ENCODE results near the gene OR6C70. TPM values are rescaled to one million over a fixed set of nuclear protein-coding genes. Genes with fewer than 3 reads are reported as not detected.
"Not testable (repeated sequence)": the region's sequence is repeated elsewhere in the genome, so short reads cannot be mapped to it uniquely, and the experiment has no call there.

OR6C70 gene
- total RNA-seq, 6 donors from 2014 or later, result not detected

DNA sequence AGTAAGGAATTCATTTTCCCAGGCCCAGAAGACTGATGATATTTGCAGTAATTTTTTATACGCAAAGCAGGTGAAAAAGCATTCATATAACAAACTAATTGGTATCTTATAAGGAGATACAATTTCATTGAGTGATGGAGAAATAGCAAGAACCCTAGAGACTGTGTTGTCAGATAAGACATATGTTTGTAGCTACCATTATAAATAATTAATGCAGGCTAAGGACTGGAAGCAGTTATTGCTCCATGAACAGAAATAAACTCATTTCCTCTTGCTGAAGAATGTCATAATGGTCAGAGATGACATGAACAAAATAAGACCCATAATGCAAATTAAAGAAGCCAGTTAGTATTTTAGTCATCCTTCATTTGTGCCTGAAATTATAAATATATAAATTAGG, 24.6 kb downstream of the OR6C70 start:
- TF ChIP-seq, protein P1, sequence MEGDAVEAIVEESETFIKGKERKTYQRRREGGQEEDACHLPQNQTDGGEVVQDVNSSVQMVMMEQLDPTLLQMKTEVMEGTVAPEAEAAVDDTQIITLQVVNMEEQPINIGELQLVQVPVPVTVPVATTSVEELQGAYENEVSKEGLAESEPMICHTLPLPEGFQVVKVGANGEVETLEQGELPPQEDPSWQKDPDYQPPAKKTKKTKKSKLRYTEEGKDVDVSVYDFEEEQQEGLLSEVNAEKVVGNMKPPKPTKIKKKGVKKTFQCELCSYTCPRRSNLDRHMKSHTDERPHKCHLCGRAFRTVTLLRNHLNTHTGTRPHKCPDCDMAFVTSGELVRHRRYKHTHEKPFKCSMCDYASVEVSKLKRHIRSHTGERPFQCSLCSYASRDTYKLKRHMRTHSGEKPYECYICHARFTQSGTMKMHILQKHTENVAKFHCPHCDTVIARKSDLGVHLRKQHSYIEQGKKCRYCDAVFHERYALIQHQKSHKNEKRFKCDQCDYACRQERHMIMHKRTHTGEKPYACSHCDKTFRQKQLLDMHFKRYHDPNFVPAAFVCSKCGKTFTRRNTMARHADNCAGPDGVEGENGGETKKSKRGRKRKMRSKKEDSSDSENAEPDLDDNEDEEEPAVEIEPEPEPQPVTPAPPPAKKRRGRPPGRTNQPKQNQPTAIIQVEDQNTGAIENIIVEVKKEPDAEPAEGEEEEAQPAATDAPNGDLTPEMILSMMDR (IDR thresholded peaks at IDR 0.05), result no peak
- TF ChIP-seq EP300 (IDR thresholded peaks at IDR 0.05), result no peak
- no peak for TF ChIP-seq POLR2AphosphoS5 (IDR thresholded peaks at IDR 0.05)
- no peak for TF ChIP-seq POLR2A (IDR thresholded peaks at IDR 0.05)

DNA sequence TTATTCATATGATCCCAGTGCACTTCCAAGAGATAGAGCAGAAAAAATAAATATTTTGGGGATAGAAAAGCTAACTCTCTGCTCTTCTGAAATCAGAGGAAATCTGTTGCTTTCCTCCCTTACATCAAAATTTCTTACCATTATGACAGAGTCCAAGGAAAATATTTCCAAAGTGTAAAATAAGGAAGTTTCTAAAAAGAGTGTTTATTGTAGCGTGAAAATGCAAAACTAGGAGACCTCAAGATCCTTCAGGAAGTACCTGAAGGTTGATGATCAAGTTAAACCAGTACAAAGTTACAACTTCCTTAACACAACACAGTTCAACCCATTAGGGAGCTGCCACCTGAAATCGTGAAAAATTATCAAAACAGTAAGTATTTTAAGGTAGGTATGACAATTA, 26.2 kb downstream of the OR6C70 start, which contains the start of gene OR6C2:
Gene OR6C2 (plus strand): TSS at position 301 of the 400 bp plus-strand sequence. CDS start 8,138 bp downstream, outside the sequence.
- Histone ChIP-seq H3K27ac (no peak within 1 kb of the TSS), H3K36me3 (no peaks in the 10 kb centered on the region), H3K27me3 (no peaks in the 10 kb centered on the region), H3K4me3 (no peak within 1 kb of the TSS), H3K9me3 (peaks cover 0 to 6% (median 2%) of the 10 kb centered on the region in 4 donors), H3K4me1 (peaks cover 0 to 5% (median 0%) of the 10 kb centered on the region in 4 donors)
- DNase-seq (no peak), ATAC-seq (ENCODE audit: low FRiP score in 2 of 2) (no peak)
- 34 to 46% methylated on average over 2 of the region's 2 CpGs for WGBS, 2 donors
- no peak for TF ChIP-seq POLR2AphosphoS5 (IDR thresholded peaks at IDR 0.05)

More for the DNA sequence above, 24.6 kb downstream of the OR6C70 start:
- Histone ChIP-seq H3K36me3 (no peaks in the 10 kb centered on the region), H3K4me3 (no peak overlapping the region), H3K9me3 (peaks cover 0 to 6% (median 2%) of the 10 kb centered on the region in 4 donors), H3K4me1 (peaks cover 0 to 5% (median 0%) of the 10 kb centered on the region in 4 donors), H3K27ac (no peak overlapping the region), H3K27me3 (no peaks in the 10 kb centered on the region)
- WGBS, 2 donors, result 93 to 100% methylated on average over 1 of the region's 1 CpG
- no peak for ATAC-seq (ENCODE audit: low FRiP score in 2 of 2)
- DNase-seq, result no peak

DNA sequence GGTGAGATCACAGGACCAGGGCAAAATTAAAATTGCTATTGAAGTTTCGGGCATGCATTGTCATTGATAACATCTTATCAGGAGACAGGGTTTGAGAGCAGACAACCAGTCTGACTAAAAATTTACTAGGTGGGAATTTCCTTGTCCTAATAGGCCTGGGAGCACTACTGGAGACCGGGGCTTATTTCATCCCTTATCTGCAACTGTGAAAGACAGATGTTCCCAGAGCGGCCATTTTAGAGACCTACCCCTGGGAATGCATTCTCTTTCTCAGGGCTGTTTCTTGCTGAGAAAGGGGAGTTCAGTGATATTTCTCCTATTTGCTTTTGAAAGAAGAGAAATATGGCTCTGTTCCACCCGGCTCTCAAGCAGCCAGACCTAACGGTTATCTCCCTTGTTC, 28.7 kb downstream of the OR6C70 start:
- ATAC-seq (ENCODE audit: low FRiP score in 2 of 2); H3K4me1 ChIP-seq; H3K4me3 ChIP-seq; DNase-seq; H3K27me3 ChIP-seq; H3K9me3 ChIP-seq; H3K27ac ChIP-seq; H3K36me3 ChIP-seq: not testable (repeated sequence)
- WGBS, 2 donors, result 84 to 85% methylated on average over 5 of the region's 5 CpGs

DNA sequence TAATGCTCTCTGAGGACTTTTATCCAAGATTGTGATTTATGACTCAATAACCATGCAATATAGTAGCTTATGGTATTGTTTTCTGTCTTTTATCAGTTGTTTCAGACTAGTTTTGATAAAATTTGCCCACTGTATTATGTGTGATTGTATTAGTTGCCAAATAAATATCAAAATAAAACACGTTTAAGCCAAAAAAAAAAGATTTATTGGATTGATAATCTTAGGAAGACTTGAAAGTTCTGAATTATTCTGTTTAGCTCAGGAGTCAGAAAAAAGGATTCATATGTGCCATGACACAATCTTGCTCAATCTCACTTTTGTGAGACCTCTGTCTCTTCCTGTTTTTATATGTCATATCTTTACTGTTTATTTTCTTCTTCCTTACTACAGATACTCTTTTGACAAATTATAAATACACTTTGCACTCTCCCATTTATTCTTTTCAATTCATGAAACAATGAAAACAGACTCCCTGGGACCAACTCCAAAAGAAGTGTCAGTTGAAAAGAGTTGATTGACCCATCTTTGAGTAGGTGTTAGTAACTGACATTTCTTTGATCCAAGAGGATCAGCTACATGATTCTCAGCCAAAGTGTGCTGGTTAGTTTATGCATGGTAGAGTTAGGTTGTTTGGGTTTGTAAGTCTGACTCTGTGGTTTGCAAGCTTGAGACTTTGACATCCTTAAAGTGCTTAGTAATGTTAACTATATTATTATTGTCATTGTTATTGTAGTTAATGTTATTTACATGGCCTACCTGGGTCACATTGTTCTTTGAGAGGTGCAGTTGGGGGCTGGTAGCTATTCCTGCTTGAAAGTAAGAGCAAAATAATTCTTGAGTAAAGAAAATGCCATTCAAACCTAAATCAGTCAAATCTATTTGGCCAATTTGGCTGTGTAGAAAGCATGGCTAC, 41.4 kb downstream of the OR6C70 start:
- Histone ChIP-seq H3K4me3 (no peak overlapping the region), H3K4me1 (no peaks in the 10 kb centered on the region), H3K27ac (no peak overlapping the region), H3K9me3 (no peaks in the 10 kb centered on the region), H3K36me3 (no peaks in the 10 kb centered on the region), H3K27me3 (no peaks in the 10 kb centered on the region)
- WGBS, 2 donors, result 32 to 58% methylated on average over 1 of the region's 1 CpG
- ATAC-seq (ENCODE audit: low FRiP score in 2 of 2), result no peak
- DNase-seq, result no peak
- TF ChIP-seq POLR2A (IDR thresholded peaks at IDR 0.05) (no peak), EP300 (IDR thresholded peaks at IDR 0.05) (no peak), POLR2AphosphoS5 (IDR thresholded peaks at IDR 0.05) (no peak)
- TF ChIP-seq, protein P1 (IDR thresholded peaks at IDR 0.05), result no peak

DNA sequence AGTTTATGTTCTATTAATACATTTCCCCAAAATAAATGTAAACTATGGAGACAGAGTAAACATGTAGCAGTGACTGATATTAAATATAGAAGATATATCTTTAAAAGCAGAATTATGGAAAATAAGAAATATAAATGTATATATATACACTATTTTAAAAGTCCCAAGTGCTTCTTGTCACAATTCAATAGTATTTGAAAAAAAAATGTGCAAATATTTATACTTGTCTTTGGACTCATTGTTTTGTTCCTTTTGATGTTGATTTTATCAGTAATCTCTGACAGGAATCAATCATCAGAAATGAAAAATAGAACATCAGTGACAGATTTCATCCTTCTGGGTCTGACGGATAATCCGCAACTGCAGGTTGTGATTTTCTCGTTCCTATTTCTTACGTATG, 44.0 kb downstream of the OR6C70 start, which contains the start of gene OR6C76:
Gene OR6C76 (plus strand): TSS at position 301 of the 400 bp plus-strand sequence. CDS start 0 bp downstream, at position 301.
- H3K4me1 ChIP-seq, result no peaks in the 10 kb centered on the region
- ATAC-seq (ENCODE audit: low FRiP score in 2 of 2) (no peak), DNase-seq (no peak)
- H3K9me3 ChIP-seq, result no peaks in the 10 kb centered on the region
- H3K27me3 ChIP-seq, result no peaks in the 10 kb centered on the region
- no peaks in the 10 kb centered on the region for H3K36me3 ChIP-seq
- WGBS, 2 donors, result 63 to 64% methylated on average over 4 of the region's 4 CpGs
- H3K4me3 ChIP-seq, result no peak within 1 kb of the TSS
- TF ChIP-seq EP300 (IDR thresholded peaks at IDR 0.05) (no peak), POLR2A (IDR thresholded peaks at IDR 0.05) (no peak), POLR2AphosphoS5 (IDR thresholded peaks at IDR 0.05) (no peak)
- no peak within 1 kb of the TSS for H3K27ac ChIP-seq

DNA sequence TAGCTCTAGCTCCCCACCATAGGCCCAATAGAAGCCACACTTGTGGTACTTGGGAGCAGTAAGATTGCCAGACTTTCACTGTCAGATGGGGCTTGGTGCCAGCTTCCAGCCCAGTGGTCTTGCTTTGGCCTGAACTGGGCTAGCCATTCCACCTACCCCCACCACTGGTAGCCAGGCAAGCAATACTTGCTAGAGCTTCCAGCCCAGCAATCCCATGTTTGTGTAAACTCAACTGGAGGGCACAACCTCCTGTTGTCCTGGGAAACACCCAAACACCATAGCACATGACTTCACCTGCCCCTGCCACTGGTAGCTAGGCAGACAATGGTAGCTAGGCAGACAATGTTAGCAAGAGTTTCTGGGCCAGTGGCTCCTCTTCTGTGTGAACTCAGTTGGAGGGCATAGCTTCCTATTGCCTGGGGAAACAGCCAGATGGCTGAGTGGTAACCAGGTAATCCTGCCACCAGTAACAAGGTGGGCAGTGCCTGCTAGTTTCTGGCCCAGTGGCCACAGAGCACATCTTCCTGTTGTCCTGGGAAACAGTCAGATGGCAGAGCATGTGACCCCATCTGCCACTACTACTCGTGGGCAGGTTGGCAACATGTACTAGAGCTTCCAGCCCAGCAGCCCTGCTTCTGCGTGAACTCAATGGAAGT, 49.5 kb downstream of the OR6C70 start:
- no peaks in the 10 kb centered on the region for H3K9me3 ChIP-seq
- WGBS, 2 donors, result 86 to 90% methylated on average over 2 of the region's 2 CpGs
- H3K27ac ChIP-seq, result no peak overlapping the region
- TF ChIP-seq POLR2AphosphoS5 (IDR thresholded peaks at IDR 0.05) (no peak), POLR2A (IDR thresholded peaks at IDR 0.05) (no peak), EP300 (IDR thresholded peaks at IDR 0.05) (no peak)
- TF ChIP-seq, protein P1 (IDR thresholded peaks at IDR 0.05), result no peak
- H3K27me3 ChIP-seq, result no peaks in the 10 kb centered on the region
- DNase-seq, result no peak
- H3K36me3 ChIP-seq, result no peaks in the 10 kb centered on the region
- H3K4me3 ChIP-seq, result no peak overlapping the region
- no peak for ATAC-seq (ENCODE audit: low FRiP score in 2 of 2)
- H3K4me1 ChIP-seq, result no peaks in the 10 kb centered on the region
